Caco-2 (cell line): ENCODE measurements around the gene PLCE1. TPM values are rescaled to one million over a fixed set of nuclear protein-coding genes. Genes with fewer than 3 reads are reported as not detected.

Experiments used
- BruUV-seq: library from RNA; stranded (reverse); fragments of 400-500 nt; replicated peaks from 2 replicates; lab custom pipeline; 2021; lab: Mats Ljungman, UMichigan
- CTCF ChIA-PET: fragments of 300-600 bp; sonication (Branson Sonifier 250); formaldehyde crosslinking; loops from one replicate; lab custom pipeline; 2022; ENCODE audit warnings: antibody characterized with exemption; lab: Charles Lee
- POLR2A ChIA-PET: fragments of 300-600 bp; sonication (Branson Sonifier 250); formaldehyde crosslinking; loops from one replicate; lab custom pipeline; 2022; ENCODE audit warnings: antibody characterized with exemption; lab: Charles Lee
- DNase-seq, 2 experiments: peaks; one replicate each; pipeline versions ENCODE4 v3.0.0 to v3.0.0-alpha.2; 2020 to 2022
- H3K27me3 ChIP-seq: replicated peaks from 2 replicates; pipeline ENCODE4 v1.6.0; 2011; ENCODE audit warnings: low read length; ENCODE audit not compliant: control insufficient read depth, insufficient read depth
- H3K36me3 ChIP-seq: 2 replicates; pipeline ENCODE4 v1.5.1; 2011; ENCODE audit warnings: low read length; ENCODE audit not compliant: control insufficient read depth, insufficient read depth
- H3K4me1 ChIP-seq: fragments of 250-450 bp; sonication (Bioruptor Pico); 2 replicates; pipeline ENCODE4 v1.5.1; 2020; ENCODE audit warnings: mild to moderate bottlenecking
- H3K4me3 ChIP-seq: 2 replicates; pipeline ENCODE4 v1.5.1; 2011; ENCODE audit warnings: low read depth, mild to moderate bottlenecking, control low read depth, low read length
- H3K9me3 ChIP-seq: fragments of 250-450 bp; sonication (Bioruptor Pico); 2 replicates; pipeline ENCODE4 v1.5.1; 2020; ENCODE audit warnings: mild to moderate bottlenecking, moderate library complexity
- H3K27ac Mint-ChIP-seq: one replicate; pipeline ENCODE4 v1.8.0; 2022; ENCODE audit warnings: mixed read lengths; ENCODE audit not compliant: unreplicated experiment
- H3K27me3 Mint-ChIP-seq: one replicate; pipeline ENCODE4 v1.8.0; 2022; ENCODE audit warnings: mixed read lengths; ENCODE audit not compliant: insufficient read depth, unreplicated experiment
- H3K36me3 Mint-ChIP-seq: one replicate; pipeline ENCODE4 v1.8.0; 2022; ENCODE audit warnings: mild to moderate bottlenecking, mixed read lengths; ENCODE audit not compliant: insufficient read depth, unreplicated experiment
- H3K4me1 Mint-ChIP-seq: one replicate; pipeline ENCODE4 v1.8.0; 2022; ENCODE audit warnings: low read depth, mixed read lengths; ENCODE audit not compliant: unreplicated experiment
- H3K4me3 Mint-ChIP-seq: one replicate; pipeline ENCODE4 v1.8.0; 2022; ENCODE audit warnings: mild to moderate bottlenecking, moderate library complexity, mixed read lengths; ENCODE audit not compliant: unreplicated experiment
- H3K9me3 Mint-ChIP-seq: one replicate; pipeline ENCODE4 v1.8.0; 2022; ENCODE audit warnings: mixed read lengths; ENCODE audit not compliant: unreplicated experiment
- intact Hi-C: fragments of 100-400 bp; cut with micrococcal nuclease; formaldehyde crosslinking; loops from one replicate; pipeline ENCODE4 v1.10.0; 2022; ENCODE audit not compliant: unreplicated experiment
- total RNA-seq: library from RNA; stranded (reverse); gene quantifications from 2 replicates; pipeline ENCODE4 v1.2.3, GENCODE V29; 2022
- TF ChIP-seq, protein P1 (sequence below), 2 experiments: fragments of 200-600 bp in 1 of 2; IDR thresholded peaks; 1 replicate in 1 of 2; 2 replicates in 1 of 2; pipeline versions ENCODE4 v1.5.1 to v1.8.0; 2011 to 2022; ENCODE audit warnings: antibody characterized with exemption in 1 of 2, control low read depth in 1 of 2, inconsistent platforms in 1 of 2, low read depth in 1 of 2, low read length in 1 of 2, mild to moderate bottlenecking in 1 of 2, moderate library complexity in 1 of 2; ENCODE audit not compliant: insufficient read depth in 1 of 2, severe bottlenecking in 1 of 2, unreplicated experiment in 1 of 2

Gene PLCE1
- total RNA-seq, 1 experiment from 2014 or later: 12.8 TPM

GRCh38 chr10:94010886-94011285 lies 17.2 kb downstream of the PLCE1 start:
- ChIA-PET POLR2A (no interaction called here), CTCF (no interaction called here)
- TF ChIP-seq, protein P1, sequence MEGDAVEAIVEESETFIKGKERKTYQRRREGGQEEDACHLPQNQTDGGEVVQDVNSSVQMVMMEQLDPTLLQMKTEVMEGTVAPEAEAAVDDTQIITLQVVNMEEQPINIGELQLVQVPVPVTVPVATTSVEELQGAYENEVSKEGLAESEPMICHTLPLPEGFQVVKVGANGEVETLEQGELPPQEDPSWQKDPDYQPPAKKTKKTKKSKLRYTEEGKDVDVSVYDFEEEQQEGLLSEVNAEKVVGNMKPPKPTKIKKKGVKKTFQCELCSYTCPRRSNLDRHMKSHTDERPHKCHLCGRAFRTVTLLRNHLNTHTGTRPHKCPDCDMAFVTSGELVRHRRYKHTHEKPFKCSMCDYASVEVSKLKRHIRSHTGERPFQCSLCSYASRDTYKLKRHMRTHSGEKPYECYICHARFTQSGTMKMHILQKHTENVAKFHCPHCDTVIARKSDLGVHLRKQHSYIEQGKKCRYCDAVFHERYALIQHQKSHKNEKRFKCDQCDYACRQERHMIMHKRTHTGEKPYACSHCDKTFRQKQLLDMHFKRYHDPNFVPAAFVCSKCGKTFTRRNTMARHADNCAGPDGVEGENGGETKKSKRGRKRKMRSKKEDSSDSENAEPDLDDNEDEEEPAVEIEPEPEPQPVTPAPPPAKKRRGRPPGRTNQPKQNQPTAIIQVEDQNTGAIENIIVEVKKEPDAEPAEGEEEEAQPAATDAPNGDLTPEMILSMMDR (IDR thresholded peaks at IDR 0.05; ENCODE audit: insufficient read depth in 1 of 2, low read depth in 1 of 2, low read length in 1 of 2, severe bottlenecking in 1 of 2, unreplicated experiment in 1 of 2): no peak
- H3K27me3 Mint-ChIP-seq: no peaks in the 10 kb centered on the region
- H3K4me3 ChIP-seq: no peak overlapping the region
- no peaks in the 10 kb centered on the region for H3K36me3 Mint-ChIP-seq
- H3K27me3 ChIP-seq: no peaks in the 10 kb centered on the region
- H3K36me3 ChIP-seq: peaks cover 7% of the 10 kb centered on the region
- no peaks in the 10 kb centered on the region for H3K9me3 Mint-ChIP-seq
- H3K4me1 Mint-ChIP-seq: peaks cover 27% of the 10 kb centered on the region
- no peak for DNase-seq
- peaks cover 54% of the 10 kb centered on the region for H3K4me1 ChIP-seq
- peaks cover 10% of the 10 kb centered on the region for H3K9me3 ChIP-seq
- no TSS peak for BruUV-seq
- H3K27ac Mint-ChIP-seq: no peak overlapping the region
- intact Hi-C loops: no loop called here
- H3K4me3 Mint-ChIP-seq: no peak overlapping the region

DNA sequence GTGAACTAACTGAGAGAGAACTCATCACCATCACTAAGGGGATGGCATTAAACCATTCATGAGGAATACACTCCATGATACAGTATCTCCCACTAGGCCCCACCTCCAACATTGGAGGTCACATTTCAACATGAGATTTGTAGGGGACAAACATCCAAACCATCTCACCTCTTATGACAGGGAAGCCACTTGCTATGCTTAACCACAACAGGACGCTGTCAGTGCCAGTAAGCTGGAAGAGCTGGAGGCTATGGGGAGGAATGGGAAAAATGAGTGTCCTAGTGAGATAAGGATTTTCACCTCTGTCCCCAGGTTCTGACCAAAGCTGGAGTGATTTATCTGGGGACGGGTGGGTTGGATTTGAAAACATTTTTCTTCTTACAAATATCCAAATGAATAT lies 17.6 kb downstream of the PLCE1 start:
- intact Hi-C loops: no loop called here
- TF ChIP-seq, protein P1 (IDR thresholded peaks at IDR 0.05; ENCODE audit: insufficient read depth in 1 of 2, low read depth in 1 of 2, low read length in 1 of 2, severe bottlenecking in 1 of 2, unreplicated experiment in 1 of 2): no peak
- Mint-ChIP-seq H3K4me1 (peaks cover 25% of the 10 kb centered on the region), H3K36me3 (no peaks in the 10 kb centered on the region), H3K9me3 (no peaks in the 10 kb centered on the region), H3K27ac (no peak overlapping the region), H3K27me3 (no peaks in the 10 kb centered on the region), H3K4me3 (no peak overlapping the region)
- Histone ChIP-seq H3K4me3 (no peak overlapping the region), H3K27me3 (no peaks in the 10 kb centered on the region), H3K36me3 (peaks cover 7% of the 10 kb centered on the region), H3K9me3 (peaks cover 10% of the 10 kb centered on the region), H3K4me1 (peaks cover 50% of the 10 kb centered on the region)
- CTCF ChIA-PET: no interaction called here
- POLR2A ChIA-PET: no interaction called here
- BruUV-seq: no TSS peak
- peak in 1 of 2 experiments; percentile 54 for DNase-seq

DNA sequence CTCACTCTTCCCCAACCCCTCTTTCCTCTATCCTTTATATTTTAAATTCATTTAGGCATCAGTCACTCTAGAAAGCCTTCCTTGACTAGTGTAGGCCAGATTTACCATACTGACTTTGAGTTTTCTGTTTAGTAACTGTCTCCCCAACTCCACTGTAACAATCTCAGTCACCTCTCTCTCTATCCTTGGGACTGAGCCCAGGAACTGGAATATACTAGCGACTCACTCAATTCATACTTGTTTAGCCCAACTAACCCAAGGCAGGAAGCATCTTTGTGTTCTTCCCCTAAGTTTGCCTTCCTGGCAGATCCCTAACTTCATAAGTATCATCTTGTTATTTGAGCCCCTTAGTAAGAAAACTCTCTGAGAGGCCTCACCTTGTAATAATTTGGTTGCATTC lies 19.1 kb downstream of the PLCE1 start:
- H3K4me1 Mint-ChIP-seq: peaks cover 16% of the 10 kb centered on the region
- ChIA-PET CTCF (no interaction called here), POLR2A (no interaction called here)
- H3K27ac Mint-ChIP-seq: no peak overlapping the region
- H3K27me3 Mint-ChIP-seq: no peaks in the 10 kb centered on the region
- TF ChIP-seq, protein P1 (IDR thresholded peaks at IDR 0.05; ENCODE audit: insufficient read depth in 1 of 2, low read depth in 1 of 2, low read length in 1 of 2, severe bottlenecking in 1 of 2, unreplicated experiment in 1 of 2): no peak
- no peaks in the 10 kb centered on the region for H3K27me3 ChIP-seq
- peaks cover 10% of the 10 kb centered on the region for H3K9me3 ChIP-seq
- peaks cover 7% of the 10 kb centered on the region for H3K36me3 ChIP-seq
- H3K36me3 Mint-ChIP-seq: no peaks in the 10 kb centered on the region
- H3K4me1 ChIP-seq: peaks cover 48% of the 10 kb centered on the region
- no peak overlapping the region for H3K4me3 ChIP-seq
- DNase-seq: no peak
- no TSS peak for BruUV-seq
- no peak overlapping the region for H3K4me3 Mint-ChIP-seq
- intact Hi-C loops: no loop called here
- H3K9me3 Mint-ChIP-seq: no peaks in the 10 kb centered on the region
